Gastrocnemius medialis (tissue), 4 donors: Measurements from ENCODE around the gene SND1.

Experiments
- POLR2A ChIP-seq, 2 donors: fragments of 450-650 bp; IDR thresholded peaks; one replicate each; pipeline ENCODE4 v1.6.1; 2017; ENCODE audit warnings: antibody characterized with exemption in 2 of 2, mild to moderate bottlenecking in 2 of 2, moderate library complexity in 2 of 2
- TF ChIP-seq, protein P1 (sequence below), 5 experiments: fragments of 450-650 bp in 3 of 5; fragments of 200-600 bp in 2 of 5; sonication (generic) in 2 of 5; IDR thresholded peaks in 4 of 5; conservative IDR thresholded peaks in 1 of 5; 1 replicate in 4 of 5; 2 replicates in 1 of 5; pipeline ENCODE4 v1.5.1; 2016 to 2019; ENCODE audit warnings: antibody characterized with exemption in 5 of 5, mild to moderate bottlenecking in 3 of 5, moderate library complexity in 3 of 5

- TF ChIP-seq, protein P1, sequence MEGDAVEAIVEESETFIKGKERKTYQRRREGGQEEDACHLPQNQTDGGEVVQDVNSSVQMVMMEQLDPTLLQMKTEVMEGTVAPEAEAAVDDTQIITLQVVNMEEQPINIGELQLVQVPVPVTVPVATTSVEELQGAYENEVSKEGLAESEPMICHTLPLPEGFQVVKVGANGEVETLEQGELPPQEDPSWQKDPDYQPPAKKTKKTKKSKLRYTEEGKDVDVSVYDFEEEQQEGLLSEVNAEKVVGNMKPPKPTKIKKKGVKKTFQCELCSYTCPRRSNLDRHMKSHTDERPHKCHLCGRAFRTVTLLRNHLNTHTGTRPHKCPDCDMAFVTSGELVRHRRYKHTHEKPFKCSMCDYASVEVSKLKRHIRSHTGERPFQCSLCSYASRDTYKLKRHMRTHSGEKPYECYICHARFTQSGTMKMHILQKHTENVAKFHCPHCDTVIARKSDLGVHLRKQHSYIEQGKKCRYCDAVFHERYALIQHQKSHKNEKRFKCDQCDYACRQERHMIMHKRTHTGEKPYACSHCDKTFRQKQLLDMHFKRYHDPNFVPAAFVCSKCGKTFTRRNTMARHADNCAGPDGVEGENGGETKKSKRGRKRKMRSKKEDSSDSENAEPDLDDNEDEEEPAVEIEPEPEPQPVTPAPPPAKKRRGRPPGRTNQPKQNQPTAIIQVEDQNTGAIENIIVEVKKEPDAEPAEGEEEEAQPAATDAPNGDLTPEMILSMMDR (IDR thresholded peaks at IDR 0.05 in 4 of 5, conservative IDR thresholded peaks at IDR 0.05 in 1 of 5): no peak
- TF ChIP-seq POLR2A (IDR thresholded peaks at IDR 0.05): no peak
Measured at GRCh38 chr7:127893547-127893946, 241.6 kb downstream of the SND1 start.
